Bronchial epithelial cell (primary cell): ENCODE results near the gene OTUD1. TPM values are rescaled to one million over a fixed set of nuclear protein-coding genes. Genes with fewer than 3 reads are reported as not detected.
"Not testable (repeated sequence)": the region's sequence is repeated elsewhere in the genome, so short reads cannot be mapped to it uniquely, and the experiment has no call there.

Experiments used
- DNase-seq: peaks from one replicate; pipeline ENCODE4 v3.0.0-alpha.2; 2010; ENCODE audit warnings: low read depth
- FAIRE-seq: peaks from 2 replicates; lab custom pipeline; 2011; peaks lifted over from hg19 to GRCh38; lab: Jason Lieb, UNC
- H3K27me3 ChIP-seq: 2 replicates; pipeline ENCODE4 v1.5.1; 2011; ENCODE audit warnings: low read length; ENCODE audit not compliant: control insufficient read depth, insufficient read depth
- H3K36me3 ChIP-seq: 2 replicates; pipeline ENCODE4 v1.5.1; 2011; ENCODE audit warnings: low read length; ENCODE audit not compliant: control insufficient read depth, insufficient read depth
- H3K4me3 ChIP-seq: 2 replicates; pipeline ENCODE4 v1.5.1; 2011; ENCODE audit warnings: mild to moderate bottlenecking, low read depth, low read length, control low read depth
- total RNA-seq: library from RNA; depleted of rRNA; stranded (reverse); fragments of >200 nt; gene quantifications from 2 replicates; pipeline ENCODE4 v1.2.1, GENCODE V29; 2014
- TF ChIP-seq, protein P1 (sequence below): IDR thresholded peaks from 2 replicates; pipeline ENCODE4 v1.5.1; 2011; ENCODE audit warnings: mild to moderate bottlenecking, moderate library complexity, low read length, control low read depth, inconsistent platforms; ENCODE audit not compliant: insufficient read depth, severe bottlenecking

Gene OTUD1, protein sequence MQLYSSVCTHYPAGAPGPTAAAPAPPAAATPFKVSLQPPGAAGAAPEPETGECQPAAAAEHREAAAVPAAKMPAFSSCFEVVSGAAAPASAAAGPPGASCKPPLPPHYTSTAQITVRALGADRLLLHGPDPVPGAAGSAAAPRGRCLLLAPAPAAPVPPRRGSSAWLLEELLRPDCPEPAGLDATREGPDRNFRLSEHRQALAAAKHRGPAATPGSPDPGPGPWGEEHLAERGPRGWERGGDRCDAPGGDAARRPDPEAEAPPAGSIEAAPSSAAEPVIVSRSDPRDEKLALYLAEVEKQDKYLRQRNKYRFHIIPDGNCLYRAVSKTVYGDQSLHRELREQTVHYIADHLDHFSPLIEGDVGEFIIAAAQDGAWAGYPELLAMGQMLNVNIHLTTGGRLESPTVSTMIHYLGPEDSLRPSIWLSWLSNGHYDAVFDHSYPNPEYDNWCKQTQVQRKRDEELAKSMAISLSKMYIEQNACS
- 9.9 and 16.8 TPM in 2 replicates for total RNA-seq

DNA sequence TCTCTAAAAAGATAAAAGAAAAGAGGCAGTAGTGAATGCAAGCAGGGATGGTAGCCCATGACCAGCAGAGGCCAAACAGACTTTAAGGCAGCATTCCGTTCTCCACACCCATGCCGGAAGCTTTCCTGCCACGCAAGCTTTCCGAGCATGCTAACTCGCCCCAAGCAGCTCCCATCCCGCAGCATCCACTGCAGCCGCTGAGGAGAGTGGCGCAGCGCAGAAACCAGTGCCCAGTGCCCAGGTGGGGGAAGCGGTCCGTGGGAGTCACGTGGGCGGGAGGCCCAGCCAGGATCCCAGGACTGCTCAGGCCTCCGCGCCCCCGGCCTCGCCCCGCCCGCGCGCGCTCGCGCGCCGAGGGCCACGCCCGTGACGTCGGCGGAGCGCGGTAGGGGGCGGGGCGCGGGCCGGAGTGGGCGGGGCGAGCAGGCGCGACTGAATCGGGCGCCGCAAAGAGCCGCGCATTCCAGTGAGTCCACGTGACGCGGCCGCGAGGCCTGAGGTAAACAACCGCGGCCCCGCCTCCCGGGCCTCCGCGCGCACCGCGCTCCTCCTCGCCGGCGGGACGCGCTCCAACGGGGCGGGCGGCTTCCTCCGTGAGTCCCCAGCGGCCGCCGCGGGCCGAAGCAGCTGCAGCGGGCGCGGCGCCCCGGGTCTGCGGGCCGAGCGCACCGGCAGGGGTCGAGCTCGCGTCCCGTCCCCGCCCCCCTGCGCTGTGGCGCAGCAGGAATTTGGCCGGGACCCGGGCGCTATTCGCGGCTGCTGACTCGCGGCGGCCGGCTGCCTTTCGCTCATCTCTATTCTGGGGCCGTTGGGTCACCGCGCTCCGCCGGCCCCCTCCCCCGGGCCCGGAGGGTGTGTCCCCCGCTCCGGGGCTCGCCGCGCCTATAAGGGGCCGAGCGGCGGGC, at the start of gene OTUD1:
TSS of gene OTUD1 (plus strand) at position 529 of the 905 bp plus-strand sequence. CDS start 383 bp downstream, outside the sequence.
- FAIRE-seq (no peak), DNase-seq (peak; percentile 77)
- TF ChIP-seq, protein P1, sequence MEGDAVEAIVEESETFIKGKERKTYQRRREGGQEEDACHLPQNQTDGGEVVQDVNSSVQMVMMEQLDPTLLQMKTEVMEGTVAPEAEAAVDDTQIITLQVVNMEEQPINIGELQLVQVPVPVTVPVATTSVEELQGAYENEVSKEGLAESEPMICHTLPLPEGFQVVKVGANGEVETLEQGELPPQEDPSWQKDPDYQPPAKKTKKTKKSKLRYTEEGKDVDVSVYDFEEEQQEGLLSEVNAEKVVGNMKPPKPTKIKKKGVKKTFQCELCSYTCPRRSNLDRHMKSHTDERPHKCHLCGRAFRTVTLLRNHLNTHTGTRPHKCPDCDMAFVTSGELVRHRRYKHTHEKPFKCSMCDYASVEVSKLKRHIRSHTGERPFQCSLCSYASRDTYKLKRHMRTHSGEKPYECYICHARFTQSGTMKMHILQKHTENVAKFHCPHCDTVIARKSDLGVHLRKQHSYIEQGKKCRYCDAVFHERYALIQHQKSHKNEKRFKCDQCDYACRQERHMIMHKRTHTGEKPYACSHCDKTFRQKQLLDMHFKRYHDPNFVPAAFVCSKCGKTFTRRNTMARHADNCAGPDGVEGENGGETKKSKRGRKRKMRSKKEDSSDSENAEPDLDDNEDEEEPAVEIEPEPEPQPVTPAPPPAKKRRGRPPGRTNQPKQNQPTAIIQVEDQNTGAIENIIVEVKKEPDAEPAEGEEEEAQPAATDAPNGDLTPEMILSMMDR: peak; percentile 13
- Histone ChIP-seq H3K27me3 (no peaks in the 10 kb centered on the region), H3K4me3 (peak within 1 kb of the TSS; percentile 54), H3K36me3 (no peaks in the 10 kb centered on the region)

DNA sequence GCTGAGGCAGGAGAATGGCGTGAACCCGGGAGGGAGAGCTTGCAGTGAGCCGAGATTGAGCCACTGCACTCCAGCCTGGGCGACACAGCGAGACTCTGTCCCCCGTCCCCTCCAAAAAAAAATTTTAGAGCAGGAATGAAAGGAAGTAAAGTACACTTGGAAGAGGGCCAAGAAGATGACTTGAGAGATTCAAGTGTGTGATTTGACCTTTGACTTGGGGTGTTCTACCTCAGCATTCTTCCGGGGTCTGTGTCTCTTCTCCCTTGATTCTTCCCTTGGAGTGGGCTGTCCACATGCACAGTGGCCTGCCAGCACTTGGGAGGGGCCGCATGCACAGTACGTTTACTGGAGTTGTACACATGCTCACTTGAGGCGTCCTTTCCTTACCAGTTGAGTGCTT, 48.5 kb upstream of the OTUD1 start:
- H3K27me3 ChIP-seq, FAIRE-seq, H3K4me3 ChIP-seq, H3K36me3 ChIP-seq, DNase-seq: not testable (repeated sequence)

DNA sequence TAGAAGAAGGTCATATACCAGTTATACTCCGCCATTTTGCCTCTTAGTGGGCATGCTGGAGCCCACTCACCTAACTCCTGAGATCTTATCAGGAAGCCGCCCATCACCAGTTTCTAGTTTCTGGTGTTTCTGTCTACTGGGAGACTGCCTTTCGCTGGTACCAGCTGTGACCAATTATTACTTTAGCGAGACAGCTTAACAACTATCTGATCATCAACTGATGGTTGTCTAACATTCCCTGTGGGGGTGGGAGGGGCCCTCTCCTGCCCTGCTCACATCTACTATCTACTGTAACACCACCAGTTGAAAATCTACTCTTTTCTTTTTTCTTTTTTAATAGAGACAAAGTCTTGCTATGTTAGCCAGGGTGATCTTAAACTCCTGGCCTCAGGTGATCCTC, 48.1 kb upstream of the OTUD1 start:
- DNase-seq: no peak
- Histone ChIP-seq H3K27me3 (no peaks in the 10 kb centered on the region), H3K36me3 (no peaks in the 10 kb centered on the region), H3K4me3 (no peak overlapping the region)
- FAIRE-seq: no peak
- TF ChIP-seq, protein P1: no peak

DNA sequence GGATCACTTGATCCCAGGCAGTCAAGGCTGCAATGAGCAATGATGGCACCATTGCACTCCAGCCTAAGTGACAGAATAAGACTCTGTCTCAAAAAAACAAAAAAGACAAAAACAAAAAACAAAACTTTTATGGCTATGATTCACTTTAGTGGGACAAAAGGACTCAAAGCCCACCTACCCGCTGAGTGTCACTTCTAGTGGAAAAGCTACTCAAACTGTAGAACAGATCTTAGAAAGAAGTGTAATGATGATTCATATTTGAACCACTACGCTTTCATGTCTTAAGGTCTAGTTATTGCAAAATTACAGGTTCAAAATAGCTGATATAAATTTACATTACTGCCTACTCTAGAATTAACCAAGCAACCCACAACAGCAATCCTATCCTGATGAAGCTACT, 47.1 kb upstream of the OTUD1 start:
- FAIRE-seq (no peak), DNase-seq (no peak)
- TF ChIP-seq, protein P1: no peak
- Histone ChIP-seq H3K4me3 (no peak overlapping the region), H3K36me3 (no peaks in the 10 kb centered on the region), H3K27me3 (no peaks in the 10 kb centered on the region)

DNA sequence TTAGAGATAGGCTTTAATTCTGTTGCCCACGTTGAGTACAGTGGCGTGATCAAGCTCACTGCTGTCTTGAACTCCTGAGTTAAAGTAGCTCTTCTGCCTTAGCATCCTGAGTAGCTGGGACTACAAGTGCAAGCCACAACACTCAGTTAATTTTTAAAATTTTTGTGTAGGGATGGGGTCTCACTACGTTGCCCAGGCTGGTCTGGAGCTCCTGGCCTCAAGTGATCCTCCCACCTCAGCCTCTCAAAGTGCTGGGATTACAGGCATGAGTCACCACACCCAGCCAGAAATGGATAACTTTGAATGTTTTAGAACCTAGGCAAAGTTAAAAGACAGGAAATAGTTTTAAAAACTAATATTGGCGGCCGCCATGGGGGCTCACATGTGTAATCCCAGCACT, 43.9 kb upstream of the OTUD1 start:
- Histone ChIP-seq H3K4me3 (no peak overlapping the region), H3K36me3 (no peaks in the 10 kb centered on the region), H3K27me3 (no peaks in the 10 kb centered on the region)
- no peak for FAIRE-seq
- TF ChIP-seq, protein P1: no peak
- DNase-seq: no peak

DNA sequence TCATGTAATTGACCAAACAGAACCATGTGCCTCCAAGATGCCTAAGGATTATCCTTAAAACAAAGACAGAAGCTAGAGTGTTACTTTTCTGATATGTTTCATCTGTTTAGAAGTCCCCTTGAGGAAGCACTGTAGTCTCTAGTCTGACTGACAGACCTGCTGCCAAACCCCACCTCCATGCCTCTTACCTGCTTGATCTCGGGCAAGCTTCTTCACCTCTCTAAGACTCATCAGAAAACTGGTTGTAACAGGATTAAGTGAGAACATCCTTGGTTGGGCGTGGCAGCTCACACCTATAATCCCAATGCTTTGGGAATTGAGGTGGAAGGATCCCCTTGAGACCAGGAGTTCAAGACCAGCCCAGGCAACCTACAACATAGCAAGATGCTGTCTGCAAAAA, 42.2 kb upstream of the OTUD1 start:
- H3K27me3 ChIP-seq: no peaks in the 10 kb centered on the region
- DNase-seq (peak; percentile 30), FAIRE-seq (no peak)
- TF ChIP-seq, protein P1: no peak
- no peaks in the 10 kb centered on the region for H3K36me3 ChIP-seq
- H3K4me3 ChIP-seq: no peak overlapping the region
